GM12891 (cell line): ENCODE measurements around the gene YIF1A.
"Not testable (repeated sequence)": the region's sequence is repeated elsewhere in the genome, so short reads cannot be mapped to it uniquely, and the experiment has no call there.

Experiments
- DNase-seq: peaks from one replicate; pipeline ENCODE4 v3.0.0; 2011; ENCODE audit warnings: low spot score; ENCODE audit not compliant: insufficient read length
- FAIRE-seq: peaks from 2 replicates; lab custom pipeline; 2011; peaks lifted over from hg19 to GRCh38; lab: Jason Lieb, UNC
- PAX5 ChIP-seq: IDR thresholded peaks from 2 replicates; pipeline ENCODE4 v1.6.1; 2011; ENCODE audit warnings: low read length, moderate library complexity, mild to moderate bottlenecking; ENCODE audit not compliant: insufficient read depth, severe bottlenecking
- POLR2A ChIP-seq: IDR thresholded peaks from 2 replicates; pipeline ENCODE4 v1.6.1; 2011; ENCODE audit warnings: low read depth, low read length, control low read depth
- POLR2AphosphoS5 ChIP-seq: IDR thresholded peaks from 2 replicates; pipeline ENCODE4 v1.6.1; 2011; ENCODE audit warnings: low read depth, low read length, control low read depth
- POU2F2 ChIP-seq: IDR thresholded peaks from 2 replicates; pipeline ENCODE4 v1.6.1; 2011; ENCODE audit warnings: low read depth, mild to moderate bottlenecking, control low read depth, low read length, moderate library complexity
- SPI1 ChIP-seq: IDR thresholded peaks from 2 replicates; pipeline ENCODE4 v1.6.1; 2011; ENCODE audit warnings: low read depth, low read length, control low read depth
- TAF1 ChIP-seq: IDR thresholded peaks from 2 replicates; pipeline ENCODE4 v1.6.1; 2011; ENCODE audit warnings: low read depth, low read length, control low read depth

YIF1A gene

DNA sequence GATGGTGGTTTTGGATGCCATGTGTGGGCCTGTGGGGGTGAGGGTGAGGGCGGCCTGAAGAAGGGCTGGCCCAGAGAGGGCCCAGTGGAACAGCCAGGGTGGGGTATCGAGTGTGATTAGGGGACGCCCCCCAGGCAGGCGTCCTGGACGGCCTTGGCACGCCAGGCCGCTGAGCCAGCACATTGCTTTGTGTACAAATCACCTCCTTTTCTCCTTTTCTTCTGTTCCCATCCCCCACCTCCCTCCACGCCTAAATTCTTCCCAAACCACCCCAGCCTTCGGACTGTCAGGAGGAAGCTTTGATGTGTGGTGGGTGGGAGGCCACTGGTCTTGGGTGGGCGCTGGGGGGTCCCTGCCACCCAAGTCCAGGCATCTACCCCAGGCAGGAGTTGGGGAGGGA, 35.7 kb upstream of the YIF1A start:
- FAIRE-seq = no peak

GRCh38 chr11:66323684-66324083, 34.7 kb upstream of the YIF1A start:
- DNase-seq = no peak
- TF ChIP-seq PAX5 = no peak
- TF ChIP-seq POLR2A = no peak
- TF ChIP-seq POU2F2 = no peak
- TF ChIP-seq POLR2AphosphoS5 = no peak
- TF ChIP-seq SPI1 = no peak
- no peak for TF ChIP-seq TAF1
- no peak for FAIRE-seq

More for the DNA sequence above, 35.7 kb upstream of the YIF1A start:
- no peak for DNase-seq
- no peak for TF ChIP-seq PAX5
- TF ChIP-seq POLR2AphosphoS5 = no peak
- TF ChIP-seq SPI1 = no peak
- TF ChIP-seq POU2F2 = no peak
- no peak for TF ChIP-seq TAF1
- TF ChIP-seq POLR2A = no peak

DNA sequence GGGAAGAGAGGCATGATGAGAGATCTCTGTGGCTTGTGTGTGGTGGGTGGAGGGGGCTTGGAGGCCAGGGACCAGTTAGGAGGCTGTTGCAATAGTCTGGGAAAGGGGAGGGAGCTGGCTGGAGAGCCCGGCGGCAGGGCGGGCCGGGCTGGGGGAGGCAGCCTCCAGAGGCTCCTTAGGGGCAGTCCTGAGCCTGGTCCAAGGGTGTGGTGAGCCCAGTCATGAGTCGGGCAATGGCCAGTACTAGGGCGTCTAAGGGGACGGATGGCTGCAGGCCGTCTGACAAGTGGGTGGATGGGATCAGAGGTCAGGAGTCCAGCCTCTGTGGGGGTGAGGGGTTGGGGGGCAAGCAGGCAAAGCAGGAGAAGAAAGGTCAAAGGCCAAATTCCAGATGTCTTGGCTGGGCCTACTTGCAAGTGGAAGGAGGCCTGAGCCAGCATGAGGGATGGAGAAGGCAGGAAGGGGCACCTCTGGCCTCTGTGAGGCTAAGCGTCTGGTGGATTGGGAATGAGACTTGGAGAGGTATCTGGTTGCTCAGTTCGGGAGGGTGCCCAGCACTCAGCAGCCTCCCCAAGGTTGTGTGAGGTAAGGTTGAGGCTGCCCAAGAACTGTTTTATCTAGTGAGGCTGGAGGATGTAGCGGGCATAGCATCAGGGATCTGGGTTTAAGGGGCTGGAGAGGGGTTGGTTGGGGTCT, 33.9 kb upstream of the YIF1A start:
- no peak for DNase-seq
- TF ChIP-seq POLR2AphosphoS5 = no peak
- TF ChIP-seq SPI1 = no peak
- TF ChIP-seq PAX5 = no peak
- no peak for TF ChIP-seq POLR2A
- TF ChIP-seq POU2F2 = no peak
- no peak for TF ChIP-seq TAF1
- no peak for FAIRE-seq

GRCh38 chr11:66321606-66322005, 32.7 kb upstream of the YIF1A start:
- DNase-seq = no peak
- FAIRE-seq = no peak
- no peak for TF ChIP-seq POU2F2
- TF ChIP-seq POLR2AphosphoS5 = no peak
- TF ChIP-seq POLR2A = no peak
- no peak for TF ChIP-seq TAF1
- TF ChIP-seq PAX5 = no peak

- not testable (repeated sequence) for DNase-seq, FAIRE-seq
Observed at GRCh38 chr11:66320748-66321147, 31.8 kb upstream of the YIF1A start.

GRCh38 chr11:66320289-66320688, 31.3 kb upstream of the YIF1A start:
- not testable (repeated sequence) for DNase-seq, FAIRE-seq

DNA sequence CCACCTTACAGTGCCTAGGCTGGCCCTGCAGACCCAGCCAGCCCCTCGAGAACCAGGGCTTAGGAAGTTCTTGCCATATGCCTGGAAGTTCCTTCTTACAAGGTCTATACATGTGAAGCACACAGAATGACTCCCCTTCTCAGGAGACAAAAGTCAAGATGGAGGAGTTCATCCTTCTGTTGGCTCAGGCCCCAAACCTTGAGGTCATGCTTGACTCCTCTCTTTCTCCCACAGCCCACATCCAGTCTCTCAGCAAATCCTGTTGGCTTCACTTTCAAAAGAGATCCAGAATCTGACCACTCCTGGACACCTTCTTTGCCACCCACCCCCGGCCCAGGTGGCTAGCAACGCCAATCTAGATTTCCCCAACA, 29.6 kb upstream of the YIF1A start:
- DNase-seq (no peak), FAIRE-seq (no peak)
- no peak for TF ChIP-seq POU2F2
- TF ChIP-seq SPI1 = no peak
- TF ChIP-seq POLR2AphosphoS5 = no peak
- TF ChIP-seq TAF1 = no peak

DNA sequence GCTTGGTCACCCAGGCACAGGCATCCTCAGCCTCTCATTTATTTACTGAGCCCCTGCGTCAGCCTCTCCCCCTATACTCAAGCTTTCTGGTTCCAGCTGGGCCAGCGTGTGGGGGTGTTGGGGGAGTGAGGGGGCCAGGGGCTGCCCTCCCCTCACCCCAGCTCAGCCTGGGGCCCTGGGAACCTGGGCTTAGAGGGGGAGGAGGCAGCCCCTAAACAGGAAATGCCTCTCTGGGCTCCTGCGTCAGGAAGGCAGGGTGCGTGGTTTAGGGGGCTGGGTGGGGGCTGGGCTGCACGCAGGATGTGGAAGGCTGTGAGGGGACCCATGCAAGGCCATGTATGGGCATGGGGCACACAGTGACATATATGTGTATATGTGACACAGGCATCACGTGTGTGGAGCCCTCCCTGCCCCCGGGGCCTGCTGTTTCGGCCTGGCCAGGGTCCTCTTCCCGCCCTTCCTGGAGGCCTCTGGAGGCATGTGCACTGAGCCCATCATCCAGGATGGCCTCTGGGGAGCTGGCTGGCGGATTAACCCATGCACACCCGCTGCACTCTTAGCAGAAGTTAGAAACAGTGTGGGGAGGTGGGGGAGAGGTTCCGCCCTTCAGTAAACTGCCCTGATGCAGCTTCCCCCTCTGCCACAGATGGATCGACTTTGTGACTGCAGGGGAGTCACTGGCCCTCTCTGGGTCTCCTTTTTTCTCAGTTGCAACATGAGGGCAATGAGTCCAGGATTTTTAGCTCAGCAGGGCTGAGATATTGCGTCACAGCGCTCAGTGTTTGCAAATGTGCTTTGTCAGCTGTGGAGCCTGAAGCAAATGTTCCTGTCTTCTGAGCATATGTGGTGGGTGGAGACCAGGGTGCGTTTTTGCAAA, 29.0 kb upstream of the YIF1A start:
- no peak for DNase-seq
- FAIRE-seq = peak; percentile 94
- TF ChIP-seq POLR2AphosphoS5 = no peak
- TF ChIP-seq TAF1 = no peak
- TF ChIP-seq PAX5 = no peak
- TF ChIP-seq SPI1 = peak; percentile 28; the same call in 1 of the 2 replicates
- TF ChIP-seq POLR2A = no peak

DNA sequence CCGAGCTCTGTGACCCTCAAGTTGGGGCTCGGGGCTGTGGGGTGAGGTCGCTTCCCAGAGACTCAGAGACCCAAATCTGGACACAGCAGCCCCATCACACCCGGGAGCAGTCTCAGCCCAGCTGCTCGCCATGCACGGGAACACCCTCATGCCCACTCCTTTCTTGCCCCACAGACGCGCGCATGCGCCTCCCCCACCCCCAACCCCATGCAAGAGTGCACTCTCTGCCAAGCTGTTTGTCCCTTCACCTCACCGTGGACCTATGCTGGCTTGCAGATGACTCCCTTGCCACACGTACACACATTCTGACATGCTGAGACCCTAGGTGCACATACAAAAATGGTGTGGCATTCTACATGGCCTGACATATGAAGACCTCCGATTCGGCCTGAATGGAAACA, 28.4 kb upstream of the YIF1A start:
- no peak for TF ChIP-seq POLR2AphosphoS5
- no peak for TF ChIP-seq TAF1
- no peak for TF ChIP-seq PAX5
- TF ChIP-seq SPI1 = no peak
- TF ChIP-seq POU2F2 = no peak
- TF ChIP-seq POLR2A = no peak
- FAIRE-seq (no peak), DNase-seq (no peak)

GRCh38 chr11:66316849-66317251, 27.9 kb upstream of the YIF1A start, which contains the start of gene CD248:
CD248 (minus strand) TSS chr11:66317044; CDS start chr11:66317027, 17 bp downstream.
- FAIRE-seq (no peak), DNase-seq (no peak)
- TF ChIP-seq POLR2A (no peak), POLR2AphosphoS5 (no peak), POU2F2 (no peak)

DNA sequence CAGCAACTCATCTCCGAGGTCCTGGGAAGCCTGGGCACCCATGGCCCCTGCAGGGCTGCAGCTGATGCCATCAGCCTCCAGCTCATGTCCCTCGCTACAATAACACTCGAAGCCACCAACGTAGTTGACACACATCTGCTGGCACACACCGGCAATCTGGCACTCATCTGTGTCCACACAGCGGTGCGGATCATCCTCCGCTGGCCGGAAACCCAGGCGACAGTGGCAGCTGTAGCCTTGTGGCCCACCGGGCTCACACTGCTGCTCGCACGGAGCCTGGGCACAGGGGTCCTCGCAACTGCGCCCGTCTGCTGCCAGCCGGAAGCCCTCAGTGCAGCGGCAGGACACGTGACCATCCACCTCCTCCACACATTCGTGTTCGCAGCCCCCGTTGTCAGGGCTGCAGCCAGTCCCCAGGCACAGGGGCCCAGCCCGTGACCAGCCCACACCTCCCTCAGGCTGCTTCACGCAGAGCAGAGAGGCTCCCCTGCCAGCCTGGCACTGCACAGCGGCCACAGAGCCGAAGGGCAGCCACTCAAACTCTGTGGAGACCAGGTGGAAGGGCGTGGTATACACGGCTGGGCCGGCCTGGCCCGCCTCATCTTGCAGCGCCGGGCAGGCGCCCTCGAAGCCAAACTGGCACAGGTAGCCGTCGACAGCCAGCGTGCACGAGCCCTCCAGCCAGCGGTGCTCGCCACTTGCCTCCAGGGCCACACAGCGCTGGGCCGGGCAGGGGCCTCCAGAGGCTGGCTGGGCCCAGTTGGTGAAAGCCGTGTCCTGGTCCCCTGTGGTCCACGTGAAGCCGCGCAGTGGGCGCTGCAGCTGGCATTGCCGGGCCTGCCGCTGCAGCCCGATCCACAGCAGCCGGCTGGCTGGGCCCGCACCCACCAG, 27.2 kb upstream of the YIF1A start:
- TF ChIP-seq POLR2A (no peak), TAF1 (no peak), SPI1 (no peak), PAX5 (no peak), POLR2AphosphoS5 (no peak), POU2F2 (no peak)
- DNase-seq = no peak
- no peak for FAIRE-seq
